A204.1 (cell line): Measurements from ENCODE around the gene CDH5.

ENCODE experiments used
- FAIRE-seq: peaks from 2 replicates; lab custom pipeline; 2012; peaks lifted over from hg19 to GRCh38; lab: Jason Lieb, UNC

CDH5 gene

DNA sequence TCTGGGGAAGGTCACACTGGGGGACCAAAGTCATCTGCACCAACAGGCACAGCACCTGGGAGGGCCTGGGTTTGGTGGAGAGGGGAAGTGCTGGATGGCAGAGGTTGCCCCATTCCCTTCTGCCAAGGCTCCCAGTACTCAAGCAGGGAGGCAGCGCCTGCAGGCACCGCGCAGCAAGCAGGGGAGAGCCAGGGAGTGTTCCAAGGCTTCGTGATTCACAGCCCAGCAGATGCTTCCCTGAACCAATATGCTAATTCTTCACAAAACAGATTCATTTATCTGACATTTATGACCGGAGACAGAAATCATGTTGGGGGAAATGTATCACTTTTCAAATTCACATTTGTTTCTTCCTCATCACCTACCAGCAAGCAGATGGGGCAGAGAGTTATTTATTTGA lies 13.4 kb upstream of the CDH5 start:
- no peak for FAIRE-seq

DNA sequence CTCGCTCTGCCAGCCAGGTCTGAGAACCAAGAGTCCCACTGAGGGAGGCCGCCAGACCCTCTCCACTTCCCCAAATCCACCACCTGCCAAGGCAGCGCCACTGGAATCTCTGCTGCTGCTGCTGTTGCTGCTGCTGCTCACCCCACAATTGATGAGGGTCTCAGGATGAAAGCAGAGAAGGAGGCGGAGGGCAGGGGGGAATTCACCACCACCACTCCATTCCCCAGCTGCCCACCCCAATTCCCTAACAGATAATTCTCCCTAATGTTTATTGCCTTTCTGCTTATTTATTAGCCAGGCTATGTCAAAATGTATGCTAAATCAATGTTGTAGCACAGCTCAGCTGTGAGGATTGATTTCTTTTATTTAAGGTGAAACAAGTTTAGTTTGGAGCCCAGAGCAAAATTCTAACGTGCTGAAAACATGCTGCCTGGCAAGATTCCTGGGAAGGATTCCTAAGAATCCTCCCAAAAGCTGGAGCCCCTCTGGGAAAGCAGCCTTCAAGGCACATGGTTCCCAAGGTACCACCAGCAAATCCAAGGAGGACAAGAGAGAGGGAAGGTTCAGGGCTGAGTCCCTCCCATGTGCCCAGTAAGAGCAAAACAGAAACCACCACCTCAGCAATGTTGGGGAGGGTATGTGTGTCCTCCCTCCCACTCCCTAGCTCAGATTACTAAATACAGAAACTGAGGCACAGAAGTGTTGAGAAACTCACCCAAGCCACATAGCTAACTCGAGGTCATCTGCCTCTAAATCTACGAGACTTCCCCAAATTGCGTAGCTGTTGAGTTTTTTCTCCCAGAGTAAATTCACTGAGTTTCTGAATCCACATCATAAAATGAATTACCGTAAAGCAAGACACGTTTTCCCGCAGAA lies 12.2 kb upstream of the CDH5 start:
- no peak for FAIRE-seq

DNA sequence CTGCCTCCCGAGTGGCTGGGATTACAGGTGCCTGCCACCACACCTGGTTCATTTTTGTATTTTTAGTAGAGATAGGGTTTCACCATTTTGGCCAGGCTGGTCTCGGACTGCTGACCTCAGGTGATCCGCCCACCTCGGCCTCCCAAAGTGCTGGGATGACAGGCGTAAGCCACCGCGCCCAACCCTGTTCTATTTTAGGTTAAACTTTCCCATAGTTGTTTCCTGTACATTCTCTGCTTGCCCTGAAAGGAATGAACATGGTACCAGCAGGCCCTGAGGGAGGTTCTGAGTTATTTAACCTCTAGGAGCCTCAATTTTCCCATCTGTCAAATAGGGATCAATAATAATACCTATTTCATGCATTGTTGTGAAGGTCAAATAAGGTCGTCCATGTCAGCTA lies 11.0 kb upstream of the CDH5 start:
- FAIRE-seq, result no peak

DNA sequence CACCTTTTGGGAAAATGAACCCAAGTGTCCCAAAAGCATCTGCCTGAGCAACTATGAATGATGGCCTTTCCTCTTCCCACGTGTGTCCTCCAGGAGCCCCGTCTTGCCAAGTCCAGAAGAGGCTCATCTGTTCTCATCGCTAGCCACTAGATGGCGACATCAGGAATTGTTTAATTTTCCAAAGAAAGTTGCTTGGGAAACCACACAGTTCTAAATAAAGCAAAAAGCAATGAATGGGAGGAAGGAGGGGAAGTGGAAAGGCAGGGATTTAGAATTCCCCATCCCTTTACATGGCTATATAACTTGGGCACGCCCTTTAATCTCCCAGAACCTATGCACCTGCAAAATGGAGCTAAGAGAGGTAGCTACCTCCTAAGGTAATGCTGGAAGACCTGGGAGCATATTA lies 9.0 kb upstream of the CDH5 start:
- FAIRE-seq, result peak; percentile 89

DNA sequence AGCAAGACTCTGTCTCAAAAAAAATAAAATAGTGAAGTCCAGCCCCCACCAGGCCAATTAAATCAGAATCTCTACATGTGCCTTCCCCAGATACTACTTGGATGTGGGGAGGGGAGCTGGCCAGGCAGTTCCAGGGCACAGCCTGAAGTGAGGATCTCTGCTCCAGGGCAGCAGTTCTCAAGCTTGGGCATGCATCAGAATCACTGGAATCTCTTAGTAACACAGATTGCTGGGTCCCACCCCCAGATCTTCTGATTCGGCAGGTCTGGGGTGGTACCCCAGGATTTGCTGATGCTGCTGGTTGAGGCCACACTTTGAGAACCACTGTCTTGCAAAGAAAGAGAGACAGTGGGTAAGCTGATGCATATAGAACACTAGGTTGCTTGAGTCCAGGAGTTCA lies 8.3 kb upstream of the CDH5 start:
- FAIRE-seq, result no peak

DNA sequence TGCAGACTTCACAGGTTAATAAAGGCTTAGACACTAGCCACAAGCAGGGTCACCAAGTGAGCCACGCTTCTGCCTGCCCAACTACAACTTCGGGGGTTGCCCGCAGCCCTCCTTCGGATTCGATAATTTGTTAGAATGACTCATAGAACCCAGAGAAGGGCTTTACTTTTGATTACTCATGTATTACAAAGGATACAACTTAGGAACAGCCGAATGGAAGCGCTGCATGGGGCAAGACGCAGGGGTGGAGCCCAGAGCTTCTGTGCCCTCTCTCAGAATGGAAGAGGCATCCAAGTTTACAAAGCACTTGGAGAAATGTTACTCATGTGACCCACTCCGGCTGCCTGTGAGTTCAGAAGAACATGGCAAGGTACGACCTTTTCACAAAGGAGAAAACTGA lies 7.5 kb upstream of the CDH5 start:
- FAIRE-seq, result no peak

DNA sequence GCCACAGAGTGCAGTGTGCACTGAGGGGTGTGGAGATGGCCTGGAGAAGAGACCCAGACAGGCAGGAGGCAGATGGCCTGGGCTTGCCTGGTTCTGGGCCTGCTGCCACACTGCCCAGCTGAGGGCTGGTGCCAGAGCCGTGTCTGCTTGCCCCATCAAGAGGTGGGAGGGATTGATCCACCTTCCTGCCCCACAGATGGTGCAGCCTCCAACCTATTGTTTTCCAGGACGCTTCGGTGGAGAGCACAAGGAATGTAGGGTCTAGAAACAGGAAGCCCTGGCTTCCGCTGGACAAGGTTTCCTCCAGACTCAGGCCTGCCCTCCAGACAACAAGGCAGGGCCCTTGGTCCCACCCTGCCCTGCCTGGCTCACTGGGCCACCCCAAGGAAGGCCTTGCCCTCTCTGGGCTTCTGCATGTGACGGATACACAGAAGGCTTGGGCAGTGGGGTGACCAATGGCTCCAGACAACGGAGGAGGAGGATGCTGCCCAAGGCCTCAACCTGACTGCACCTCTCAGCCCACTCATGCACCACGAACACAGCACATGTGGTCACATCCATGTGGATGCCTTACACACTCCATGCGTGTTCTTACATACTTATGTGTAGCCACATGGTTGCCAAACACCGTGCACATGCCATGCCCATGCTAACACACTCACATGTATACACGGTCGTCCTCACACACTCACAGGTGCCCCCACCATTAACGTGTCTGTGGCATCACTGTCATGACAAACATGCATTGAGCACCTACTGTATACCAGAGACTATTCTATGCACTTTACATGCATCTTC lies 6.5 kb upstream of the CDH5 start:
- no peak for FAIRE-seq

DNA sequence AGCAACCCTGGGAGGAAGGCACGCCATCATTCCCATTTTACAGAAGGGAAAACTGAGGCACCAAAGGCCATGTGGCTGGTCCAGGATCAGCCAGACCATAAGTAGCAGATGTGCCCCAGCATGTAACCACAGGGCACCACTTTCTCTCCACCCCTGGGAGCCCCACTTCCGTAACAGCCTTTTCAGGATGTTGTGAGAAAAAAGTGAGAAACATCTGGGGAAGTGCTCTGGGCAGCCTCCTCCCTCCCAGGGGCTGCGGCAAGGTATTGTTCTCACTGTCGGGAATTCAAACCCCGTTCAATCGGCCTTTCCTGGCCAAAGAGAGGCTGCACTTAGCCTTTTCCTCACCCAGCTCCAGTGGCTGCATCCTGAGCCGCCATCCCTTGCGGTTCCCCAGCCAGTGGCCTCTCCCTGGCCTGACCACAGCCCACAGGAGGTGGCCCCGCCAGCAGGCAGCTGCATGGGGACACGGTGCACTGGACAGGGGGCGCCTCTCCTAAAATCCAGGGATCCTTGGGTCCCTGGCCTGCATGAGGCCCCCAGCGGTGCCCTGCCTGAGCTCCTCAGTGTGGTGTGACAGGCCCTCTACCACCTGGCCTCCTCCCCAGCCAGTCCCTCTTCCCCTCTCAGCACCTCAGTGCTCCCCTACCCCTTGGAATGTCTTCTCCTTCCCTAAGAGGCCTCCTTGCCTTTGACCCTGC lies 5.7 kb upstream of the CDH5 start:
- no peak for FAIRE-seq

DNA sequence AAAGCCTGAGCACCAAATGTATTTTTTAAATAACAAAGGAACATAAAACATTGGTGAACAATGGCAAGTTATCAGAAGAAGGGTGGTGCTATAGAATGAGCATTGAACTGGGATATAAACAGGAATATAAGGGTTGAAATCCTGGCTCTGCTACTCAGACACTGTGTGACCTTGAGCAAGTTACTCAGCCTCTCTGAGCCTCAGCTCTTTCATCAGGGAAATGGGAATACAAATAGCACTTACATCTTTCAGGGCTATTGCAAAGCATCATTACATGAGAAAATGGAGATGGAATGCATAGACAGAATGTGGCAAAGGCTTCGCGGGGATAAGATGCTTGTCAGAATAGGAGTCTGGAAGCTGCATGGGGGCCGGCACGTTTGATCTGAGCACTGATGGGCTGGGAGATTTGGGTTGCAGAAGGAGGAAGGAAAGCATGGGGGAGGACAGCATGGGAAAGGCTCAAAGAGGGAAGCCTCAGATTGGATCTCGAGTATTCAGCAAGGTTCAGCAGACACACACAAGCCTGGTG lies 4.8 kb upstream of the CDH5 start:
- FAIRE-seq, result no peak

DNA sequence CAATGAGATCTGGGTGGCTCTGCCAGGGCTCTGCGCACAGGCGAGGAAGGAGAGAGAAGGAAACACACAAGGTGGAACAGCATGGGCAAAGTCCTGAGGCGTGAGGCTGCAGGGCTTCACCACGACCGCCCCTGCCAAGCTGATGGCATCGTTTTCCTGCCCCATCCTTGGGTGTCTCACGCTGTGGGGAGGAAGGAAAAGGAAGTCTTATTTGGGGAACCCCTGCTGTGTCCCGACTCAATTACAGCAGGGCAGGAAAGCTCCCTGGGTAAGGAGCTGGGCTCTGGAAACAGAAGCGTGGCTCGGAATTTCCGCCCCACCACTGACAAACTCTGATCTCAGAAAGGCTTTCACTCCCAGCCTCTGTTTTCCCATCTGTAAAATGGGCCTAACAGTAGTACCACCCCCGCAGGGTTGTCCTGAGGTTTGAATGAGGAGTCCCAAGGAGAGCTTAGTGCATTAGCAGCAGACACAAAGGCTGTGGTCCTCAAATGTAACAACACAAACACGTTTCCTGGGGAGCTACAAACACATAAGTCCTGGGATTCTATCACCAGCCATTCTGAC lies 3.2 kb upstream of the CDH5 start:
- no peak for FAIRE-seq

DNA sequence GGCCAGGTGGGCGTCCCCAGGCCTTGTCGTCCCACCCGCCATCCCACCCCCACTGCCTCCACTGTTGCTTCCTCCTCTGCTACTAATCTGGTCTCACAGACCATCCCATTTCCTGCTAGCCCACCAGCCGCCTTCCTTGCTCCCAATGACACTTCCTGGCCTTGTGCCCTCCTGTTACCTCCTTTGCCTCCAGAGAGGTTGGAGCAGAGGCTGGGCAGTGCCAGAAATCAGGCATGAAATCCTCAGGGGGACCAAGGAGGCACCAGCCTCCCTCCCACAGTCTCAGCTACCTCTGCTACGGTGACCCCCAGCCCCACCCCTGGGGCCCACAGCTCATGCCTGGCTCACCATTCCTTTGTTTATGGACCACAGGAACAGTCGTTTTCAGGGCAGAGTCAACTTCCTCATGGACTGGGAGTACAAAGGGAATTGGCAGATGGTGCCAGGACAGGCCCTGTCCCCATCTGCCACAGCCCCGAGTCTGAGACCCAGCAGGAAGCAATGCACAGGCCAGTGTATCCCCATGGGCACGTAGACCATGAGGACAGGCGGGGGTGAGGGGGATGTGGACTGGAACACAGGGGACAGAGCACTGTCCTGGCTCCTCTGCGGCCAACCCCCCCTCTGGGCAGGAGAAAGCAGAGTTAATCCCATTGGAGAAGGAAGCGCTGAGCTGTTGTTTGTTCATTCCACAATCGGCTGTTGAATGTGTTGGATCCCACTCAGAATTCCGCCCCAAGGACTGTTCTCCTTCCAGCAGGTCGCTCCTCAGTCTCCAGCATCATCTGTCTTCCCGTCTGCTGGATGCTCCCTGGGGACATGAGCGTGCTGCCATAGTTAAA lies 2.2 kb upstream of the CDH5 start:
- FAIRE-seq, result no peak

DNA sequence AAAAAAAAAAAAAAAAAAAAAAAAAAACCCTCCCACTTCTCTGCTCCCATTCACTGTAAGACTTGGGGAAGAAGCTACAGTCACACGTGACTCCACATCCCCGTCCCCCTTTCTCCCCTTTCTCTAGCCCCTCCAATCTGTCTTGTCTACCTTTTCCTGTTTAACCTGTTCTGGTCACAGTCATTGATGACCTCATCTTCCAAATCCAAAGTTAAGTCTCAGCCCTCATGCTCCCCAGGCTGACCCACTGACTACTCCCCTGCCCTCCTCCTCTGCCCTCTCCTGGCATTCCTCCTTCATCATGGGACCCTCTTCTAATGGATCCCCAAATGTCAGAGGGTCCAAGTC lies 1.6 kb upstream of the CDH5 start:
- no peak for FAIRE-seq

DNA sequence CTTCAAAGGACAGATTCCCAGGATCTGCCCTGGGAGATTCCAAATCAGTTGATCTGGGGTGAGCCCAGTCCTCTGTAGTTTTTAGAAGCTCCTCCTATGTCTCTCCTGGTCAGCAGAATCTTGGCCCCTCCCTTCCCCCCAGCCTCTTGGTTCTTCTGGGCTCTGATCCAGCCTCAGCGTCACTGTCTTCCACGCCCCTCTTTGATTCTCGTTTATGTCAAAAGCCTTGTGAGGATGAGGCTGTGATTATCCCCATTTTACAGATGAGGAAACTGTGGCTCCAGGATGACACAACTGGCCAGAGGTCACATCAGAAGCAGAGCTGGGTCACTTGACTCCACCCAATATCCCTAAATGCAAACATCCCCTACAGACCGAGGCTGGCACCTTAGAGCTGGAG lies 840 bp upstream of the CDH5 start:
- no peak for FAIRE-seq

DNA sequence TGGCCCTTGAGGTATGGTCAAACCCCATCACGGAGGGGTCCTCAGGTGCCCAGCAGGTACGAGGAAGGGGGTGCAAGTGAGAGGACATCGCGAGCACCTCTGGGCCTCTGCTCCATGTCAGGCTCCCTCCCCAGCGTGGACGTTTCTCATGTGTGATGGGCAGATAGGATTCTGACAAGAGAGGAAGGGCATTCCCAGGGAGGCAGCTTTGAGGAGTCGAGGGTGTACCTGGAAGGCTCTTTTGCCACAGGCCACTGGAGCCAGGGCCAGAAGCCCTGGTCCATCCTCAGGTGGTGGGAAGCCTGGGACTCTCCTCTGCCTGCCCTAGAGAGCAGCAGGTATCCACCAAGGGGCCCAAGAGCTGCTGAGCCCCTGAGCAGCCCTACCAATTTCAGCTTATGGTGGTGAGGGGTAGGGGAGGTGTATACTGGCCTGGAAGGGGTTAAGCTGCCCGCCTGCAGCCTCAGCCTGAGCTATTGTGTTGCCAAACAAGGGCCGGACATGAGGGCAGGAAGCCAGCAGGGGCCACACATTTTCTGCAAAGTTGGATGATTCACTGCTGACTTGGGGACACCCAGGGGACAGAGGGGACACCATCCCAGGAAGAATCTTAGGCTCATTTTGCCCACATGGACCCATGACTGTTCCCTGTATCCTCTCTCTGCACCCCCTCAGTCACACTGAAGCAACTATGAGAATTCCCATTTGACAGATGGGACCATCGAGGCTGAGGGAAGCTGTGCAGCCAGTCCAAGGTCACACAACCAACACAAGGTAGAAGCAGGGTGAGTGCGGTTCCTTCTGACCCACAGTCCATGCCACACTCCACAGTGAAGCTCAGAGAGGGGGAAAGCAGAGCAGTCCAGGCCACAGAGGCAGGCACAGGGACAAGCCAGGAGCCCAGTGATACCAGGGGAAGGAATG lies 1.7 kb downstream of the CDH5 start:
- FAIRE-seq, result no peak

DNA sequence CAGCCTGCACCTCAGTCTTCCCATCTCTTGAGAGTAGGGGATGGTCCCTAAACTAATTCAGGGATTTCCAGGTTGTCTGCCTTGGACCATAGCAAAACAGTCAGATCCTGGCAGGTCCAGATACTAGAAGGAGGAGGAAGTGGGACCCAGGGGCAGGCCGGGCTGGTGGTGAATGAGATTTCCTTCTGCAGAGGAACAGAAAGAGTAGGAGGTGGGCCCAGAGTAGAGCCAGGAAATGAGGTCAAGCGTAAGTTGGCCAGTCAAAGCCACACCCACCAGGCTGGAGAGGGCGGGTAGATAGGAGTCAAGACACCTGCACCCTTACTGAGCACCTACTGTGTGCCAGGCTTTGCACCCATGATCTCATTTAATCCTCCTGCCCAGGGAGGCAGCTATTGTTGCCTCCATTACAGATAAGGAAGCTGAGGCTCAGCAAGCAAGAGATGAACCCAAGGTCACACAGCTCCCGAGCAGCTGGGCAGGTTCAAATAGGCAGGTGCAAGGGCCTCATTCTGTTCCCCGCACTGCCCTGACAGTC lies 2.6 kb downstream of the CDH5 start:
- FAIRE-seq, result no peak

DNA sequence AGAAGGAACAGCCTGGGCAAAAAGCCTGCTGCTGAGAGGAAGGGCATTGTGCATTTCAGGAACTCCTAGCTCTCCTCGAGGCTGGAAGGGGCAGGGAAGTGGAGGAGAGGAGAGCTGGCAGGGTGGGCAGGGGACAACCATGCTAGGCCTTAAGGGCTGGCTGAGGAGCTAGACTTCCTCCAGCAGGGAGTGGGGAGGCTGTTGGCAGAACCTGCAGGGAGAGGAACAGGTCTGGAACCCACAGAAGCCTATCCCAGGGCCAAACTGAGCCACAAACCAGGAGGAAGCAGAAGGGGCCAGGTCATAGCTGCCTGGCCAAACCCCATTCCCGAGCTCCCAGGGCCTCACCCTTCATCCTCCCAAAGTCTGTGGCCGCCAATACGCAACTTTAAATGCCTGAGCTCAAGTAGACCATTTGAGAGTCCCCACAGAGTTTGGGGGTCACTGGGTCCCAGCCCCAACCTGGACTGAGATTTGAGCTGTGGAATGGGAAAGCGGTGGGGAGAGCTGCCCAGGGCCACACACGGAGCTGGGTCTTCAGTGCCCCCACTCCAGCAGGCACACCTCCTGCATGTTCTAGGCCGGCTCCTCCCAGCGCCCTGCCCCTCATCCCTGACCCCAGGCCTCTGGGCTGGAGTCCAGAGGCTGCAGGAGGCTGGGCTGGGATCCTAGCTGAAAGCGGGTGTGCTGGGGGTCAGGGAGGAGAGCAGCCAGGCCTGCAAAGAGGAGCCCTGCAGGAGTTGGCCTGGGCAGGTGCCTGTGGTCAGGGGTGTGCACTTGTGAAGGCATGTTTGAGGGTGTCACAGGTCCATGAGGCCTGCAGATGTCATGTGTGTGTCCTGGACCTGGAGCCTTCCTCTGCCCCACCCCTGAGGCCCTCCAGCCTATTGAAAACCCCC lies 4.5 kb downstream of the CDH5 start:
- no peak for FAIRE-seq

DNA sequence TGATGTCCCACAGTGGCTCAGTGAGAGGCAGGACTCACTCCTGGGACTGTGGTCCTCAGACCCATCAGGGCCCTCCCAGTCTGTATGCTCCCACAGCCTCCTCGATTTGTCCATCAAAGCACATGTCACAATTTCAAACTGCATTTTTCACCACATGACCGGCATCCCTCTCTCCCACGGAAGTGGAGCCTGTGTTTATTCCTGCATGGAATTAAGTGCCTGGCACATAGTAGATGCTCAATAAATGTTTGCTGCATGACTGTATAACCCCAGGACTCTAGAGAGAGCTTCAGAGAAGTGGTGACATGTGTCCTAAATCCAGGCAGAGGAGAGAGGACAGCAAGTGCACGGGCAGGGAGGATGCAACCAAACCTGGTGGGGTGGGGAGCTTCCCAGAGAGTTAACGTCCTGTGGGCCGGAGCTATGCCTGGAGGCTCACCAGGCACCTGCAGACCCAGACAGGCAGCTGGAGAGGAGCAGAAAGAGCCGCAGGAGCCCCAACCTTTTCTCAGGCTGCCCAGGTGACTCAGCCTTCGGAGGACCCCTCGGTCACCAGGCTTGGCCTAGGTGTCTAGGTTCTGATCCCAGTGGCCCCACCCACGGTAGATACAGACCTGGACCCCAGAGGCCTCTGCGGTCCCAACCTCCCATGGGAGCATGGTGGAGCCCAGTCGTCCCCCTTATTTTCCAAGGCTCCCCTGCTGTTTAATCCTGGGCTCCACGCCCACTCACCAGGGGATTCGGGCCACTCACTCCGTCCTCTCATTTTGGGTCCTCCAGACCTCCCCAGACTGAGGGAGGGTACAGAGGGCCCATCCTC lies 5.8 kb downstream of the CDH5 start:
- no peak for FAIRE-seq

DNA sequence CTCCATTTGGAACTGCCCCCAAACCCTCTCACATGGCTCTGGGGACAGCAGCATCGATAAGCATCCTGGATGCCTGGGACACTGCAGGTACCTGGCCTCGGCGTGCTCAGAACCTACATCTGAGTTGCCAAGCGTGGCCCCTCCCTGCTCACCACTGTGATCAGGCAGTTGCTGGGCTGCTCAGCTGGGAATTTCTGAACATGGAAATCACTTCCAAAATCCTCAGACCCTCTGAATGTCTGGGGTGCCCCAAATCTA lies 6.3 kb downstream of the CDH5 start:
- FAIRE-seq, result no peak

DNA sequence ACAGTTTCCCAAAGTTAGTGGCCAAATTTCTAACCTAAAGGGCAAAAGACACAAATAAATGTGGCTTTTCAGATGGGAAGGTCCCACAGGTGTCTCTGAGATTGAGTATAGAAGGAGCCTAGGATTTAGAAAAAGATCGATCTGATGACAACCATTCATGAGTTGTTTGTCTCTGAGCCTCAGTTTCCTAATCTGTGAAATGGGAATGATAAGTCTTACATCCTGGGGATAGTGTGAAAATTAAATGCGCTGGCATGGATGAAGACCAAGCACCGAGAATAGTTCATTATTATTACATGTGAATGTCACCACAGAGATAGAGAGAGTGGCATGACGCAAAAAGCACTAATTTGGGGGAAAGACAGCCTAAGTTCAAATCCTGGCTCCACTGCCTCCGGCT lies 7.2 kb downstream of the CDH5 start:
- no peak for FAIRE-seq
